HL-60 (cell line): ENCODE results near the gene DNAJC1.

Experiments
- GABPA ChIP-seq: IDR thresholded peaks from 2 replicates; pipeline ENCODE4 v1.6.1; 2012; ENCODE audit warnings: low read depth
- POLR2AphosphoS5 ChIP-seq: IDR thresholded peaks from 2 replicates; pipeline ENCODE4 v1.6.1; 2012; ENCODE audit warnings: low read depth
- TF ChIP-seq, protein P1 (sequence below): IDR thresholded peaks from 2 replicates; pipeline ENCODE4 v1.6.1; 2012; ENCODE audit warnings: low read depth; ENCODE audit not compliant: insufficient replicate concordance
- TF ChIP-seq, protein P2 (sequence below): IDR thresholded peaks from one replicate; pipeline ENCODE4 v1.5.1; 2011; ENCODE audit warnings: low read length, control low read depth, inconsistent platforms; ENCODE audit not compliant: insufficient read depth

DNA sequence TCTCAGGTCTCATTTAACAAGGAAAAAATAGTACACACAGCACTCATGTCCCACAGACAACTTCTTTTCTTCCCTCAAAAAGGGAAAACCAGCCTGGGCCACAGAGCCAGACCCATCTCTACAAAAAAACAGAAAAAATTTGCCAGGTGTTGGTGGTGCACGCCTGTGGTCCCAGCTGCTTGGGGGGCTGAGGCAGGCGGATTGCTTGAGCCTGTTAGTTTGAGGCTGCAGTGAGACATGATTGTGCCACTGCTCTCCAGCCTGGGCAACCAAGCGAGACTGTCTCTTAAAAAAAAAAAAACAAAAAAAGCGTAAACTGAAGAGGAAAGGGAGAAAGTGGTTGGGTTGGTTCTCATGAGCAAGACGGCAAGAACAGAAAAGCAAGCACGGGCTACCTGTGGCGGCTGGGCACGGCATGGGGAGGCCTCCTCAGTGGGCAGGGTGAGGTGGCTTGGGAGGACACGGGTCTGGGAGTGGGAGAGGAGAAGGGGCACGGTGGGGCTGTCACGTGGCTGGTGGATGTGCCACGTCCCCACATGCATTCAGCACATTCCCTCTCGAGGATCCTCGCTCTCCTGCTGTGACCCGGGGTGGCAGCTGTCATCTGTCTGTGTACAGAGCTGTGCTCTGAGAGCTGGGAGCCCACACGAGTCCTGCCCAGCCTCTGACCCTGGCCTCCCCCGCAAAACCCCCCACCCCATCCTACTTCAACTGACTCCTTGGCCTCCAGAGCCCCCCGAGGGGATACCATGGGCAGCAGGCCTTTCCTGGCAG, 249.8 kb downstream of the DNAJC1 start:
- TF ChIP-seq, protein P1, sequence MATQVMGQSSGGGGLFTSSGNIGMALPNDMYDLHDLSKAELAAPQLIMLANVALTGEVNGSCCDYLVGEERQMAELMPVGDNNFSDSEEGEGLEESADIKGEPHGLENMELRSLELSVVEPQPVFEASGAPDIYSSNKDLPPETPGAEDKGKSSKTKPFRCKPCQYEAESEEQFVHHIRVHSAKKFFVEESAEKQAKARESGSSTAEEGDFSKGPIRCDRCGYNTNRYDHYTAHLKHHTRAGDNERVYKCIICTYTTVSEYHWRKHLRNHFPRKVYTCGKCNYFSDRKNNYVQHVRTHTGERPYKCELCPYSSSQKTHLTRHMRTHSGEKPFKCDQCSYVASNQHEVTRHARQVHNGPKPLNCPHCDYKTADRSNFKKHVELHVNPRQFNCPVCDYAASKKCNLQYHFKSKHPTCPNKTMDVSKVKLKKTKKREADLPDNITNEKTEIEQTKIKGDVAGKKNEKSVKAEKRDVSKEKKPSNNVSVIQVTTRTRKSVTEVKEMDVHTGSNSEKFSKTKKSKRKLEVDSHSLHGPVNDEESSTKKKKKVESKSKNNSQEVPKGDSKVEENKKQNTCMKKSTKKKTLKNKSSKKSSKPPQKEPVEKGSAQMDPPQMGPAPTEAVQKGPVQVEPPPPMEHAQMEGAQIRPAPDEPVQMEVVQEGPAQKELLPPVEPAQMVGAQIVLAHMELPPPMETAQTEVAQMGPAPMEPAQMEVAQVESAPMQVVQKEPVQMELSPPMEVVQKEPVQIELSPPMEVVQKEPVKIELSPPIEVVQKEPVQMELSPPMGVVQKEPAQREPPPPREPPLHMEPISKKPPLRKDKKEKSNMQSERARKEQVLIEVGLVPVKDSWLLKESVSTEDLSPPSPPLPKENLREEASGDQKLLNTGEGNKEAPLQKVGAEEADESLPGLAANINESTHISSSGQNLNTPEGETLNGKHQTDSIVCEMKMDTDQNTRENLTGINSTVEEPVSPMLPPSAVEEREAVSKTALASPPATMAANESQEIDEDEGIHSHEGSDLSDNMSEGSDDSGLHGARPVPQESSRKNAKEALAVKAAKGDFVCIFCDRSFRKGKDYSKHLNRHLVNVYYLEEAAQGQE = no peak
- TF ChIP-seq, protein P2, sequence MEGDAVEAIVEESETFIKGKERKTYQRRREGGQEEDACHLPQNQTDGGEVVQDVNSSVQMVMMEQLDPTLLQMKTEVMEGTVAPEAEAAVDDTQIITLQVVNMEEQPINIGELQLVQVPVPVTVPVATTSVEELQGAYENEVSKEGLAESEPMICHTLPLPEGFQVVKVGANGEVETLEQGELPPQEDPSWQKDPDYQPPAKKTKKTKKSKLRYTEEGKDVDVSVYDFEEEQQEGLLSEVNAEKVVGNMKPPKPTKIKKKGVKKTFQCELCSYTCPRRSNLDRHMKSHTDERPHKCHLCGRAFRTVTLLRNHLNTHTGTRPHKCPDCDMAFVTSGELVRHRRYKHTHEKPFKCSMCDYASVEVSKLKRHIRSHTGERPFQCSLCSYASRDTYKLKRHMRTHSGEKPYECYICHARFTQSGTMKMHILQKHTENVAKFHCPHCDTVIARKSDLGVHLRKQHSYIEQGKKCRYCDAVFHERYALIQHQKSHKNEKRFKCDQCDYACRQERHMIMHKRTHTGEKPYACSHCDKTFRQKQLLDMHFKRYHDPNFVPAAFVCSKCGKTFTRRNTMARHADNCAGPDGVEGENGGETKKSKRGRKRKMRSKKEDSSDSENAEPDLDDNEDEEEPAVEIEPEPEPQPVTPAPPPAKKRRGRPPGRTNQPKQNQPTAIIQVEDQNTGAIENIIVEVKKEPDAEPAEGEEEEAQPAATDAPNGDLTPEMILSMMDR = no peak
- TF ChIP-seq POLR2AphosphoS5 (no peak), GABPA (no peak)
